Dedifferentiated amniotic fluid mesenchymal stem cell (primary cell): Measurements from ENCODE around the gene PRR30.
"Not testable (repeated sequence)": the region's sequence is repeated elsewhere in the genome, so short reads cannot be mapped to it uniquely, and the experiment has no call there.

ENCODE experiments used
- DNase-seq: peaks from one replicate; pipeline ENCODE4 v3.0.0-alpha.2; 2016; ENCODE audit errors: extremely low spot score

PRR30 gene

GRCh38 chr2:27139310-27139709, at the start of gene PRR30:
TSS of gene PRR30 (minus strand) at chr2:27139410. CDS start at chr2:27138329, 1,081 bp downstream.
- DNase-seq: no peak

GRCh38 chr2:27186613-27187345, 47.6 kb upstream of the PRR30 start:
- DNase-seq: no peak

- peak; percentile 16 for DNase-seq
Observed at GRCh38 chr2:27185331-27186026, 46.3 kb upstream of the PRR30 start.

GRCh38 chr2:27184115-27184514, 44.9 kb upstream of the PRR30 start:
- DNase-seq: no peak

- no peak for DNase-seq
Observed at GRCh38 chr2:27182346-27182745, 43.1 kb upstream of the PRR30 start.

- DNase-seq: no peak
Observed at GRCh38 chr2:27179344-27180000, 40.3 kb upstream of the PRR30 start.

GRCh38 chr2:27178469-27178868, 39.3 kb upstream of the PRR30 start:
- no peak for DNase-seq

GRCh38 chr2:27177441-27178351, 38.5 kb upstream of the PRR30 start:
- DNase-seq: no peak

- DNase-seq: not testable (repeated sequence)
Observed at GRCh38 chr2:27175781-27176180, 36.6 kb upstream of the PRR30 start.

GRCh38 chr2:27175330-27175729, 36.1 kb upstream of the PRR30 start:
- DNase-seq: no peak

- DNase-seq: no peak
Observed at GRCh38 chr2:27174638-27175037, 35.4 kb upstream of the PRR30 start.

GRCh38 chr2:27171351-27171848, 32.2 kb upstream of the PRR30 start:
- no peak for DNase-seq

GRCh38 chr2:27170581-27171337, 31.5 kb upstream of the PRR30 start:
- DNase-seq: no peak

- DNase-seq: no peak
Observed at GRCh38 chr2:27164960-27165763, 26.0 kb upstream of the PRR30 start.

GRCh38 chr2:27162151-27163121, 23.2 kb upstream of the PRR30 start:
- no peak for DNase-seq

- DNase-seq: no peak
Observed at GRCh38 chr2:27160191-27160590, 21.0 kb upstream of the PRR30 start.

GRCh38 chr2:27159271-27159670, 20.1 kb upstream of the PRR30 start:
- no peak for DNase-seq

- DNase-seq: no peak
Observed at GRCh38 chr2:27158468-27158867, 19.3 kb upstream of the PRR30 start.

GRCh38 chr2:27155069-27155520, 15.9 kb upstream of the PRR30 start:
- no peak for DNase-seq
